ENCODE results near the gene PRLH. TPM values are rescaled to one million over a fixed set of nuclear protein-coding genes. Genes with fewer than 3 reads are reported as not detected.

The PRLH gene
- polyA plus RNA-seq, 2 donors: not detected

DNA sequence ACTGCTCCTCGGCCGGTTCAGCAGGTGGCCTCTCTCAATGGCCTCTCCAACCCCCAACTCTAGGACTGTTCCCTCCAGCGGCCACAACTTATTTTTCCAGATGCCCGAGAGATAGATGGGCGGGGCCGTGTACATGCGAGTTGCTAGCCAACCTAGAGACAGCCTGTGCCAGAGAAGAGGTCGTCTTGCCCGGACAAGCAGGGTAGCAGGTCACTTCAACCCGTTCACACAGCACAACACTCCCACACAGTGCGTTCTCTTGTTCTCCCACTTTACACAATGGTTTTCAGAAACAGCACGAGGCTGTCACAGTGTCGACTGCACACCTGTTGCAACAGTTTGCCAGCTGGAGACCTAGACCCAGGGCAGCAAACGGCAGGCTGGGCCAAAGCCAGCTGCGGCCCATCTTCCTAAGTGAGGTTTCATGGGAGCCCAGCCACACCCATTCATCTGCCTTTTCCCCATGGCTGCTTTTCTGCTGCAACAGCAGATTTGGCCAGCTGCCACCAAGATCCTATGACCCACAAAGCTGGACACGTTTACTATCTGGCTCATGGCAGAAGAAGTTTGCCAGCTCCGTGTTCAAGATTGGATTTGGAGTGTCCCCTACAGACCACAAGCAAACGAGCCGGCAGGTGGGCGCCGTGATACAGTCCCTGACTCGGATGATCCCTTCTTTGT, 7.3 kb upstream of the PRLH start:
- peaks cover 6 to 11% of the 10 kb centered on the region in 2 donors for H3K4me1 ChIP-seq (ENCODE audit: control insufficient read depth in 2 of 2, insufficient read depth in 2 of 2, low read length in 1 of 2)
- peaks cover 0 to 5% of the 10 kb centered on the region in 2 donors for H3K9me3 ChIP-seq (ENCODE audit: control insufficient read depth in 2 of 2, insufficient read depth in 1 of 2, low read depth in 1 of 2, low read length in 1 of 2)
- no peak overlapping the region for H3K27ac ChIP-seq (ENCODE audit: low read depth in 2 of 2, low read length in 1 of 2)
- no peak overlapping the region for H3K4me3 ChIP-seq (ENCODE audit: low read depth in 1 of 2, low read length in 2 of 2)
- WGBS, 2 donors: 37 to 43% methylated on average over 22 of the region's 22 CpGs
- H3K27me3 ChIP-seq (ENCODE audit: control insufficient read depth in 1 of 2, insufficient read depth in 2 of 2, low read length in 2 of 2): no peaks in the 10 kb centered on the region
- no peaks in the 10 kb centered on the region for H3K36me3 ChIP-seq (ENCODE audit: control insufficient read depth in 2 of 2, insufficient read depth in 2 of 2, low read length in 1 of 2)

DNA sequence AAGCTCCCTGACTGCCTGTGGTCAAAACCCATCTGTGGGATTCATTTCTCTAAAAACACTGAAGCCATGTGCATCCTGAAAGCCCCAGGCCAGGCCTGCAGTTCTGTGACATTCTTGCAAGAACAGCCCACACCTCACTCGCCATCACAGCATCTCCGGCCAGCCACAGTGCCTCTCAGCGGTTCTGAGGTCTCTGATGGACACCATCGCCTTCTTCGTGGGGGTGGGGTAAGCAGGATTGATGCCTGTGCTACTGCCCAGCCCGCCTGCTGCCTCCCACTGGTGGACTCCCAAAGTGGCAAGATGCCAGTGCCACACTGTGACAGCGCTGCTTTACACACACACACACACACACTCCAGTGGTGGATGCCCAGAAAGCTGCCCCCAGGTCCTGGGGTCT, 5.2 kb upstream of the PRLH start:
- H3K4me3 ChIP-seq (ENCODE audit: low read depth in 1 of 2, low read length in 2 of 2): no peak overlapping the region
- no peaks in the 10 kb centered on the region for H3K27me3 ChIP-seq (ENCODE audit: control insufficient read depth in 1 of 2, insufficient read depth in 2 of 2, low read length in 2 of 2)
- H3K27ac ChIP-seq (ENCODE audit: low read depth in 2 of 2, low read length in 1 of 2): no peak overlapping the region
- no peaks in the 10 kb centered on the region for H3K36me3 ChIP-seq (ENCODE audit: control insufficient read depth in 2 of 2, insufficient read depth in 2 of 2, low read length in 1 of 2)
- H3K4me1 ChIP-seq (ENCODE audit: control insufficient read depth in 2 of 2, insufficient read depth in 2 of 2, low read length in 1 of 2): peaks cover 6 to 11% of the 10 kb centered on the region in 2 donors
- no peaks in the 10 kb centered on the region for H3K9me3 ChIP-seq (ENCODE audit: control insufficient read depth in 2 of 2, insufficient read depth in 1 of 2, low read depth in 1 of 2, low read length in 1 of 2)
- 91 to 93% methylated on average over 7 of the region's 7 CpGs for WGBS, 2 donors

- Histone ChIP-seq H3K4me1 (ENCODE audit: control insufficient read depth in 2 of 2, insufficient read depth in 2 of 2, low read length in 1 of 2) (peaks cover 6 to 9% of the 10 kb centered on the region in 2 donors), H3K27me3 (ENCODE audit: control insufficient read depth in 1 of 2, insufficient read depth in 2 of 2, low read length in 2 of 2) (no peaks in the 10 kb centered on the region), H3K36me3 (ENCODE audit: control insufficient read depth in 2 of 2, insufficient read depth in 2 of 2, low read length in 1 of 2) (no peaks in the 10 kb centered on the region), H3K27ac (ENCODE audit: low read depth in 2 of 2, low read length in 1 of 2) (no peak overlapping the region), H3K4me3 (ENCODE audit: low read depth in 1 of 2, low read length in 2 of 2) (no peak overlapping the region), H3K9me3 (ENCODE audit: control insufficient read depth in 2 of 2, insufficient read depth in 1 of 2, low read depth in 1 of 2, low read length in 1 of 2) (no peaks in the 10 kb centered on the region)
- 31 to 44% methylated on average over 14 of the region's 14 CpGs for WGBS, 2 donors
Observed at GRCh38 chr2:237563816-237564215, 2.6 kb upstream of the PRLH start.

GRCh38 chr2:237564526-237565131, 1.7 kb upstream of the PRLH start:
- Histone ChIP-seq H3K4me1 (ENCODE audit: control insufficient read depth in 2 of 2, insufficient read depth in 2 of 2, low read length in 1 of 2) (peaks cover under 1% of the 10 kb centered on the region in 2 donors), H3K4me3 (ENCODE audit: low read depth in 1 of 2, low read length in 2 of 2) (no peak overlapping the region), H3K9me3 (ENCODE audit: control insufficient read depth in 2 of 2, insufficient read depth in 1 of 2, low read depth in 1 of 2, low read length in 1 of 2) (no peaks in the 10 kb centered on the region), H3K36me3 (ENCODE audit: control insufficient read depth in 2 of 2, insufficient read depth in 2 of 2, low read length in 1 of 2) (no peaks in the 10 kb centered on the region), H3K27me3 (ENCODE audit: control insufficient read depth in 1 of 2, insufficient read depth in 2 of 2, low read length in 2 of 2) (no peaks in the 10 kb centered on the region), H3K27ac (ENCODE audit: low read depth in 2 of 2, low read length in 1 of 2) (no peak overlapping the region)
- 79 to 85% methylated on average over 14 of the region's 14 CpGs for WGBS, 2 donors

DNA sequence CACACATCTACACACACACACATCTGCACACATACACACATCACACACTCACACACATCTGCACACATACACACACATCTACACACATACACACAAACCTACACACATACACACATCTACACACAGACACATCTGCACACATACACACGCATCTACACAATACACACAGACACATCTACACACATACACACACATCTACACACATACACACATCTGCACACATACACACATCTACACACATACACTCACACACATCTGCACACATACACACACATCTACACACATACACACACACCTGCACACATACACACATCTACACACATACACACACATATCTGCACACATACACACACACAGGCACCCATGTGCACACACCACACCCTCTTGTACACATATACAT, 400 bp upstream of the PRLH start:
- 95 to 97% methylated on average over 1 of the region's 1 CpG for WGBS, 2 donors
- Histone ChIP-seq H3K36me3 (ENCODE audit: control insufficient read depth in 2 of 2, insufficient read depth in 2 of 2, low read length in 1 of 2) (no peaks in the 10 kb centered on the region), H3K27me3 (ENCODE audit: control insufficient read depth in 1 of 2, insufficient read depth in 2 of 2, low read length in 2 of 2) (no peaks in the 10 kb centered on the region), H3K4me3 (ENCODE audit: low read depth in 1 of 2, low read length in 2 of 2) (no peak overlapping the region), H3K27ac (ENCODE audit: low read depth in 2 of 2, low read length in 1 of 2) (no peak overlapping the region), H3K9me3 (ENCODE audit: control insufficient read depth in 2 of 2, insufficient read depth in 1 of 2, low read depth in 1 of 2, low read length in 1 of 2) (no peaks in the 10 kb centered on the region), H3K4me1 (ENCODE audit: control insufficient read depth in 2 of 2, insufficient read depth in 2 of 2, low read length in 1 of 2) (no peaks in the 10 kb centered on the region)

DNA sequence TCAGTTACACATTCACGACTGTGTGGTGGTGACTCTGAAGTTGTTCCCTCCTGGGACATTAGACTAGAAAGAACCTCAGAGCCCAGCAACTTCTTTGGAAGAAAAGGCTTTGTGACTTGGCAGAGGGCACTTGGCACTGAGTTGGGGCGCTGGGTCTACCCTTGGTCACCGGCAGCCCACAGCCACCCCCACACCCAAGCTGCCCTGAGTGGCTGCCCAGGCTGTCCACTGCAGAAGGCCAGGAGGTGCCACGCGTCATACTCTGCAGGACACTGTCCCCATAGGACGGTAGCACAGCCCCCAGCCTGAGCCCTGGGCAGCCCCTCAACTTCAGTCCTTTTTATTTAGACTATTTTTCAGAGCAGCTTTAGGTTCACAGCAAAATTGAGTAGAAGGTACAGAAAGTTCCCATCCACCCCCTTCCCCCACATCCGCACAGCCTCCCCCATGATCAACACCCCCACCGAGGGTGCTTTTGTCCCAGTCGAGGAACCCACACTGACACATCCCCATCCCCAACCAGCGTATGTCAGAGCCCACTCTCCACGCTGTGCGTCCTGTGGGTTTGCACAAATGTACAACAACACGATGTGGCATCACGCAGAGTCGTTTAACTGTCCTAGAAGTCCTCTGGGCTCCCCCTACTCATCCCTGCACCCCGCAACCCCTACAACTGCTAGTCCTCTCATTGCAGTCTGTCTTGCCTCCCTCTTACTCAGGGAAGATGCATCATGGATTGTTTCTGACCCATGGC, 1.1 kb downstream of the PRLH start:
- H3K27me3 ChIP-seq (ENCODE audit: control insufficient read depth in 1 of 2, insufficient read depth in 2 of 2, low read length in 2 of 2): no peaks in the 10 kb centered on the region
- no peak overlapping the region for H3K4me3 ChIP-seq (ENCODE audit: low read depth in 1 of 2, low read length in 2 of 2)
- H3K27ac ChIP-seq (ENCODE audit: low read depth in 2 of 2, low read length in 1 of 2): no peak overlapping the region
- WGBS, 2 donors: 85 to 87% methylated on average over 16 of the region's 16 CpGs
- H3K4me1 ChIP-seq (ENCODE audit: control insufficient read depth in 2 of 2, insufficient read depth in 2 of 2, low read length in 1 of 2): no peaks in the 10 kb centered on the region
- H3K9me3 ChIP-seq (ENCODE audit: control insufficient read depth in 2 of 2, insufficient read depth in 1 of 2, low read depth in 1 of 2, low read length in 1 of 2): no peaks in the 10 kb centered on the region
- H3K36me3 ChIP-seq (ENCODE audit: control insufficient read depth in 2 of 2, insufficient read depth in 2 of 2, low read length in 1 of 2): no peaks in the 10 kb centered on the region

DNA sequence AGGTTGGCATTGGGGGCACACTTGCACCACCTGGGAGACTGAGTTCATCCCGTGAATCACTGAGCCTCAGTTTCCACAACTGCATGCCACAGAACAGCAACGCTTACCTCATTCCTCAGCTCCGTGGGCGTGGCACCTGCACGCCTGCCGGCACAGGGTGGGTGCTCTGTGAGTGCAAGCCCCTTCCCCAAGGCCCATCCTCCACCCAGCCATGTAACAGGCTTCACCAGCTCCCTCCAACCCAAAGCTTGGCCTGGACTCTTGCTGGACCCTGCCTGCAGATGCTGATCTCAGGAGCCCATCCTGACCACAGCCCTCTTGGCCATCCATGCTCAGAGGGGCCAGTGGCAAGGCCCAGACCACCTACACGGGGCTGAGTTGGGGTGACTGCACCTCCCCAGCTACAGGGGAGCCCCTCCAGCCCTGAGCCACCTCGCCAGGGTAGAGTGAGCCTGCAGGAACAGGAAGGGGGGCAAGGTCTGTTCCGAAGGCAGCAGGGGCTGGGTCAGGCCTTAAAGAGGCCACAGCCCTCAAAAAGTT, 1.8 kb downstream of the PRLH start:
- no peak overlapping the region for H3K27ac ChIP-seq (ENCODE audit: low read depth in 2 of 2, low read length in 1 of 2)
- no peaks in the 10 kb centered on the region for H3K27me3 ChIP-seq (ENCODE audit: control insufficient read depth in 1 of 2, insufficient read depth in 2 of 2, low read length in 2 of 2)
- no peaks in the 10 kb centered on the region for H3K9me3 ChIP-seq (ENCODE audit: control insufficient read depth in 2 of 2, insufficient read depth in 1 of 2, low read depth in 1 of 2, low read length in 1 of 2)
- no peak overlapping the region for H3K4me3 ChIP-seq (ENCODE audit: low read depth in 1 of 2, low read length in 2 of 2)
- WGBS, 2 donors: 75 to 80% methylated on average over 9 of the region's 9 CpGs
- H3K4me1 ChIP-seq (ENCODE audit: control insufficient read depth in 2 of 2, insufficient read depth in 2 of 2, low read length in 1 of 2): no peaks in the 10 kb centered on the region
- H3K36me3 ChIP-seq (ENCODE audit: control insufficient read depth in 2 of 2, insufficient read depth in 2 of 2, low read length in 1 of 2): no peaks in the 10 kb centered on the region

GRCh38 chr2:237569041-237569440, 2.7 kb downstream of the PRLH start:
- no peaks in the 10 kb centered on the region for H3K36me3 ChIP-seq (ENCODE audit: control insufficient read depth in 2 of 2, insufficient read depth in 2 of 2, low read length in 1 of 2)
- H3K9me3 ChIP-seq (ENCODE audit: control insufficient read depth in 2 of 2, insufficient read depth in 1 of 2, low read depth in 1 of 2, low read length in 1 of 2): no peaks in the 10 kb centered on the region

DNA sequence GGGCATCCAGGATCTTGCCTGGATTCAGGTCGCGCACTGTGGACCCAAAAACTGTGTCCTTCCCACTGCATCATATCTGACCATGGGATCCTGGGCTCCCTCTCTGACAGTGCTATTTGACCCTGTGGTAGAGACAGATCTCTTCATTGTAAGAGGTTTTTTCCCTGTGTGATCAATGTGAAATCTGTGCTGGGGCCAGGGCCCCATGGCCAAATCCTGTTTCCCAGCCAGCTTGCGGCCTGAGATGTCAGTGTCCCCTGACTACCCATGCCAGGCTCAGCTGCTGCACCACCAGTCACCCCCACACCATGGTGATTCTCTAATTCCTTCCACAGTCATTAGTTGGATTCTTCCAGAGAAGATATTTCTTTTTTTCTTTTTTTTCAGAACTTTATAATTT, 3.5 kb downstream of the PRLH start:
- H3K9me3 ChIP-seq (ENCODE audit: control insufficient read depth in 2 of 2, insufficient read depth in 1 of 2, low read depth in 1 of 2, low read length in 1 of 2): no peaks in the 10 kb centered on the region
- no peak overlapping the region for H3K27ac ChIP-seq (ENCODE audit: low read depth in 2 of 2, low read length in 1 of 2)
- WGBS, 2 donors: 96 to 98% methylated on average over 3 of the region's 3 CpGs
- H3K36me3 ChIP-seq (ENCODE audit: control insufficient read depth in 2 of 2, insufficient read depth in 2 of 2, low read length in 1 of 2): no peaks in the 10 kb centered on the region
- no peaks in the 10 kb centered on the region for H3K27me3 ChIP-seq (ENCODE audit: control insufficient read depth in 1 of 2, insufficient read depth in 2 of 2, low read length in 2 of 2)
- no peak overlapping the region for H3K4me3 ChIP-seq (ENCODE audit: low read depth in 1 of 2, low read length in 2 of 2)
- H3K4me1 ChIP-seq (ENCODE audit: control insufficient read depth in 2 of 2, insufficient read depth in 2 of 2, low read length in 1 of 2): peaks cover 0 to 6% of the 10 kb centered on the region in 2 donors

More at GRCh38 chr2:237569041-237569440, 2.7 kb downstream of the PRLH start:
- H3K27ac ChIP-seq (ENCODE audit: low read depth in 2 of 2, low read length in 1 of 2): no peak overlapping the region
- no peaks in the 10 kb centered on the region for H3K27me3 ChIP-seq (ENCODE audit: control insufficient read depth in 1 of 2, insufficient read depth in 2 of 2, low read length in 2 of 2)
- H3K4me1 ChIP-seq (ENCODE audit: control insufficient read depth in 2 of 2, insufficient read depth in 2 of 2, low read length in 1 of 2): no peaks in the 10 kb centered on the region
- H3K4me3 ChIP-seq (ENCODE audit: low read depth in 1 of 2, low read length in 2 of 2): no peak overlapping the region
- WGBS, 2 donors: 90 to 92% methylated on average over 5 of the region's 5 CpGs

Data from esophagus (tissue), 2 donors.